ENCODE results near the gene ABCG5.

Gene ABCG5

GRCh38 chr2:43810888-43811287 lies 27.8 kb downstream of the ABCG5 start (continued):
- TF ChIP-seq ZSCAN30 (tag by site-specific recombination; IDR thresholded peaks at IDR 0.05) (no peak), OSR2 (tag by site-specific recombination; IDR thresholded peaks at IDR 0.05) (no peak)

GRCh38 chr2:43810452-43810851 lies 28.2 kb downstream of the ABCG5 start:
- ChIA-PET CTCF (no interaction called here), POLR2A (no interaction called here)
- Histone ChIP-seq H3K4me1 (ENCODE audit: control insufficient read depth, insufficient read depth, low read length) (no peaks in the 10 kb centered on the region), H3K9me3 (ENCODE audit: control insufficient read depth, insufficient read depth, low read depth, low read length) (no peaks in the 10 kb centered on the region), H3K36me3 (ENCODE audit: control insufficient read depth in 2 of 2, insufficient read depth in 1 of 2, low read length in 2 of 2) (peaks cover 3 to 11% of the 10 kb centered on the region in 2 experiments; a peak in 2 of 3 replicates), H3K27ac (ENCODE audit: extremely low read depth, low read depth, low read length) (no peak overlapping the region), H3K4me3 (ENCODE audit: low read depth, low read length) (no peak overlapping the region)
- TF ChIP-seq ZNF580 (tag by site-specific recombination; IDR thresholded peaks at IDR 0.05) (no peak), ZSCAN5A (tag by site-specific recombination; IDR thresholded peaks at IDR 0.05) (no peak), AEBP2 (tag by site-specific recombination; IDR thresholded peaks at IDR 0.05; ENCODE audit: borderline replicate concordance) (no peak), ZNF692 (tag by site-specific recombination; IDR thresholded peaks at IDR 0.05) (no peak), ZNF521 (tag by site-specific recombination; IDR thresholded peaks at IDR 0.05) (no peak)

GRCh38 chr2:43806719-43807031 lies 32.0 kb downstream of the ABCG5 start:
- TF ChIP-seq PBX3 (CRISPR knock-in tag; IDR thresholded peaks at IDR 0.05) (no peak), ZNF561 (tag by site-specific recombination; IDR thresholded peaks at IDR 0.05; ENCODE audit: borderline replicate concordance) (no peak), ELK4 (IDR thresholded peaks at IDR 0.05; ENCODE audit: borderline replicate concordance, low read depth, low read length) (no peak), PRDM1 (tag by site-specific recombination; IDR thresholded peaks at IDR 0.05) (no peak), ZNF600 (tag by site-specific recombination; IDR thresholded peaks at IDR 0.05) (no peak), PATZ1 (tag by site-specific recombination; IDR thresholded peaks at IDR 0.05) (no peak), ZNF223 (tag by site-specific recombination; IDR thresholded peaks at IDR 0.05) (no peak), HOXC10 (CRISPR knock-in tag; IDR thresholded peaks at IDR 0.05) (no peak), ZNF324 (tag by site-specific recombination; IDR thresholded peaks at IDR 0.05) (no peak)

More at GRCh38 chr2:43806719-43807031, 32.0 kb downstream of the ABCG5 start:
- POLR2A ChIA-PET: no interaction called here
- Histone ChIP-seq H3K4me3 (ENCODE audit: low read depth, low read length) (no peak overlapping the region), H3K27ac (ENCODE audit: extremely low read depth, low read depth, low read length) (no peak overlapping the region), H3K36me3 (ENCODE audit: control insufficient read depth in 2 of 2, insufficient read depth in 1 of 2, low read length in 2 of 2) (peaks cover 10 to 20% of the 10 kb centered on the region in 2 experiments; a peak in 2 of 3 replicates), H3K9me3 (ENCODE audit: control insufficient read depth, insufficient read depth, low read depth, low read length) (no peaks in the 10 kb centered on the region), H3K4me1 (ENCODE audit: control insufficient read depth, insufficient read depth, low read length) (0 out of 2 replicates have a peak, but pooled peaks cover 2% of the 10 kb centered on the region)
- CTCF ChIA-PET: interaction anchor here (0.9 kb wide), 1 partner anchor 18 kb away, joined by 4 read pairs; no protein-coding TSS in a partner anchor
